Ishikawa (cell line): ENCODE data around the gene MACROD2.

Source experiments
- CEBPB ChIP-seq: IDR thresholded peaks from 2 replicates; pipeline ENCODE4 v1.6.1; 2012
- CREB1 ChIP-seq: IDR thresholded peaks from 2 replicates; pipeline ENCODE4 v1.6.1; 2012; ENCODE audit warnings: low read depth
- EGR1 ChIP-seq: IDR thresholded peaks from 2 replicates; pipeline ENCODE4 v1.6.1; 2012
- EP300 ChIP-seq: IDR thresholded peaks from 2 replicates; pipeline ENCODE4 v1.6.1; 2012; ENCODE audit warnings: borderline replicate concordance
- FOXM1 ChIP-seq: IDR thresholded peaks from 2 replicates; pipeline ENCODE4 v1.6.1; 2012; ENCODE audit warnings: low read depth, borderline replicate concordance
- MAX ChIP-seq: IDR thresholded peaks from 2 replicates; pipeline ENCODE4 v1.6.1; 2012
- NFIC ChIP-seq: IDR thresholded peaks from 2 replicates; pipeline ENCODE4 v1.6.1; 2012
- RAD21 ChIP-seq: IDR thresholded peaks from 2 replicates; pipeline ENCODE4 v1.6.1; 2012; ENCODE audit warnings: low read depth
- REST ChIP-seq: IDR thresholded peaks from 2 replicates; pipeline ENCODE4 v1.6.1; 2012; ENCODE audit warnings: low read depth, mild to moderate bottlenecking
- TAF1 ChIP-seq: IDR thresholded peaks from 2 replicates; pipeline ENCODE4 v1.6.1; 2012; ENCODE audit warnings: low read depth, mild to moderate bottlenecking
- TCF12 ChIP-seq: IDR thresholded peaks from 2 replicates; pipeline ENCODE4 v1.6.1; 2012; ENCODE audit warnings: low read depth
- TEAD4 ChIP-seq: IDR thresholded peaks from 2 replicates; pipeline ENCODE4 v1.6.1; 2012
- USF1 ChIP-seq: IDR thresholded peaks from 2 replicates; pipeline ENCODE4 v1.6.1; 2012
- YY1 ChIP-seq: IDR thresholded peaks from 2 replicates; pipeline ENCODE4 v1.6.1; 2012; ENCODE audit warnings: low read depth
- ZBTB7A ChIP-seq: IDR thresholded peaks from 2 replicates; pipeline ENCODE4 v1.6.1; 2012; ENCODE audit warnings: low read depth

Gene MACROD2

GRCh38 chr20:14855171-14855570, 859.9 kb downstream of the MACROD2 start:
- TF ChIP-seq ZBTB7A (no peak), NFIC (no peak), EGR1 (no peak), EP300 (no peak), MAX (no peak)

GRCh38 chr20:14859627-14860026, 864.3 kb downstream of the MACROD2 start:
- TF ChIP-seq MAX, result no peak
- no peak for TF ChIP-seq NFIC
- TF ChIP-seq TEAD4, result no peak
- TF ChIP-seq CEBPB, result no peak

GRCh38 chr20:14860410-14860814, 865.1 kb downstream of the MACROD2 start:
- no peak for TF ChIP-seq EGR1
- no peak for TF ChIP-seq CREB1
- no peak for TF ChIP-seq MAX
- TF ChIP-seq TCF12, result no peak
- no peak for TF ChIP-seq ZBTB7A

- TF ChIP-seq NFIC, result no peak
- no peak for TF ChIP-seq ZBTB7A
- TF ChIP-seq TEAD4, result no peak
- TF ChIP-seq EP300, result no peak
- no peak for TF ChIP-seq YY1
- TF ChIP-seq REST, result no peak
- TF ChIP-seq USF1, result no peak
- TF ChIP-seq TCF12, result no peak
- no peak for TF ChIP-seq CREB1
Observed at GRCh38 chr20:14861028-14861699, 865.8 kb downstream of the MACROD2 start.

- TF ChIP-seq TCF12 (no peak), CREB1 (no peak), CEBPB (no peak), FOXM1 (no peak), MAX (no peak)
Observed at GRCh38 chr20:14865169-14865568, 869.9 kb downstream of the MACROD2 start.

GRCh38 chr20:14865731-14866130, 870.4 kb downstream of the MACROD2 start:
- TF ChIP-seq YY1, result no peak
- no peak for TF ChIP-seq CREB1
- no peak for TF ChIP-seq FOXM1
- TF ChIP-seq EGR1, result no peak
- no peak for TF ChIP-seq ZBTB7A

- no peak for TF ChIP-seq CEBPB
- no peak for TF ChIP-seq TCF12
- no peak for TF ChIP-seq FOXM1
- TF ChIP-seq CREB1, result no peak
- TF ChIP-seq YY1, result no peak
- TF ChIP-seq EGR1, result no peak
- TF ChIP-seq ZBTB7A, result no peak
- no peak for TF ChIP-seq USF1
- TF ChIP-seq RAD21, result no peak
Observed at GRCh38 chr20:14866841-14867514, 871.7 kb downstream of the MACROD2 start.

GRCh38 chr20:14877301-14878028, 882.1 kb downstream of the MACROD2 start:
- TF ChIP-seq TAF1 (no peak), EP300 (no peak), MAX (no peak), EGR1 (no peak), YY1 (no peak), REST (no peak), CEBPB (no peak), TCF12 (no peak)
